K562 (cell line): ENCODE results near the gene TRNP1. TPM values are rescaled to one million over a fixed set of nuclear protein-coding genes. Genes with fewer than 3 reads are reported as not detected.
A peak's percentile ranks its signal among the peaks of the same experiment; 100 is the strongest.

Experiments
- ARHGAP35 ChIP-seq: fragments of 450-650 bp; IDR thresholded peaks from 2 replicates; pipeline ENCODE4 v1.6.1; 2018; ENCODE audit not compliant: partially characterized antibody
- ERF ChIP-seq: fragments of 450-650 bp; formaldehyde crosslinking; IDR thresholded peaks from 2 replicates; pipeline ENCODE4 v1.4.0; 2020; ENCODE audit warnings: mild to moderate bottlenecking, mixed read lengths
- GTF2E2 ChIP-seq: fragments of 200-800 bp; sonication (Bioruptor generic); IDR thresholded peaks from 2 replicates; pipeline ENCODE4 v1.6.1; 2016; ENCODE audit warnings: missing genetic modification characterization, missing compliant biosample characterization
- MAFF ChIP-seq: IDR thresholded peaks from 2 replicates; pipeline ENCODE4 v1.6.1; 2012; ENCODE audit warnings: low read length, improper control_type of control experiment
- MNT ChIP-seq, 2 experiments: fragments of 450-650 bp; conservative IDR thresholded peaks; 2 replicates each; pipeline ENCODE4 v1.6.1; 2017; ENCODE audit warnings: mild to moderate bottlenecking in 2 of 2, moderate library complexity in 2 of 2
- NR4A1 ChIP-seq, 2 experiments: fragments of 250-450 bp in 1 of 2; fragments of 450-650 bp in 1 of 2; sonication (Bioruptor Pico) in 1 of 2; IDR thresholded peaks; 2 replicates each; pipeline versions ENCODE4 v1.4.0 to v1.6.1; 2016 to 2020; ENCODE audit warnings: mild to moderate bottlenecking in 2 of 2, missing compliant biosample characterization in 1 of 2, missing genetic modification characterization in 1 of 2, moderate library complexity in 1 of 2
- SIN3B ChIP-seq: fragments of 450-650 bp; IDR thresholded peaks from 2 replicates; pipeline ENCODE4 v1.6.1; 2017; ENCODE audit warnings: low read depth, mild to moderate bottlenecking, moderate library complexity
- SMARCC2 ChIP-seq: fragments of 450-650 bp; IDR thresholded peaks from 2 replicates; pipeline ENCODE4 v1.6.1; 2017; ENCODE audit warnings: antibody characterized with exemption, moderate library complexity, mild to moderate bottlenecking, low read depth
- SP1 ChIP-seq: sonication (generic); formaldehyde crosslinking; IDR thresholded peaks from 2 replicates; pipeline ENCODE4 v1.8.1; 2022; ENCODE audit warnings: mild to moderate bottlenecking, missing genetic modification reagents
- STAT5A ChIP-seq: IDR thresholded peaks from 2 replicates; pipeline ENCODE4 v1.6.1; 2012; ENCODE audit warnings: low read length, inconsistent platforms, borderline replicate concordance
- TEAD2 ChIP-seq: fragments of 450-650 bp; IDR thresholded peaks from 2 replicates; pipeline ENCODE4 v1.6.1; 2016; ENCODE audit warnings: missing genetic modification characterization, control low read depth, missing compliant biosample characterization
- ZBTB11 ChIP-seq, 3 experiments: fragments of 200-800 bp in 1 of 3; fragments of 250-450 bp in 1 of 3; fragments of 450-650 bp in 1 of 3; sonication (Bioruptor Pico) in 1 of 3; sonication (Bioruptor generic) in 1 of 3; formaldehyde crosslinking in 1 of 3; IDR thresholded peaks; 2 replicates each; pipeline versions ENCODE4 v1.6.1 to v1.8.0; 2016 to 2022; ENCODE audit warnings: mild to moderate bottlenecking in 2 of 3, missing genetic modification characterization in 2 of 3, missing compliant biosample characterization in 1 of 3, moderate library complexity in 1 of 3
- ZBTB7A ChIP-seq: IDR thresholded peaks from 2 replicates; pipeline ENCODE4 v1.6.1; 2011; ENCODE audit warnings: low read depth, mild to moderate bottlenecking, low read length, moderate library complexity, borderline replicate concordance; ENCODE audit not compliant: control insufficient read depth
- ZFP36 ChIP-seq: fragments of 150-350 bp; IDR thresholded peaks from 2 replicates; pipeline ENCODE4 v1.6.1; 2018; ENCODE audit warnings: low read length, low read depth; ENCODE audit not compliant: partially characterized antibody
- polyA plus RNA-seq, 8 experiments: library from polyadenylated mRNA; depleted of rRNA in 4 of 8; stranded (reverse) in 5 of 8; unstranded in 3 of 8; fragments of >200 nt; fragmentation: Nextera tagmentation in 2 of 8; fragmentation: Illumina TruSeq in 1 of 8; extraction: Ambion mirVana in 2 of 8; extraction: Trizol in 1 of 8; gene quantifications; 2 replicates each; pipeline versions ENCODE4 v1.2.1 to v1.2.3, GENCODE V29; 2011 to 2014; ENCODE audit warnings: inconsistent platforms in 1 of 8, missing spikeins in 1 of 8
- total RNA-seq, 7 experiments: library from RNA; depleted of rRNA in 6 of 7; stranded (reverse); fragments of >200 nt in 6 of 7; fragmentation: Illumina TruSeq in 2 of 7; extraction: Trizol in 2 of 7; gene quantifications; 2 replicates each; pipeline versions ENCODE4 v1.2.1 to v1.2.3, GENCODE V29; 2011 to 2021; ENCODE audit warnings: low replicate concordance in 1 of 7
- TF ChIP-seq, protein P1 (sequence below), 2 experiments: IDR thresholded peaks; 2 replicates each; pipeline ENCODE4 v1.6.1; 2012; ENCODE audit warnings: improper control_type of control experiment in 2 of 2, low read depth in 2 of 2, low read length in 2 of 2, borderline replicate concordance in 1 of 2

Gene TRNP1
- total and polyA plus RNA-seq, 9 of the 15 experiments (the other 6 are each of a cell fraction or from before 2014, with no cell fraction given) = 0.03 to 1.3 (median 0.95) TPM

DNA sequence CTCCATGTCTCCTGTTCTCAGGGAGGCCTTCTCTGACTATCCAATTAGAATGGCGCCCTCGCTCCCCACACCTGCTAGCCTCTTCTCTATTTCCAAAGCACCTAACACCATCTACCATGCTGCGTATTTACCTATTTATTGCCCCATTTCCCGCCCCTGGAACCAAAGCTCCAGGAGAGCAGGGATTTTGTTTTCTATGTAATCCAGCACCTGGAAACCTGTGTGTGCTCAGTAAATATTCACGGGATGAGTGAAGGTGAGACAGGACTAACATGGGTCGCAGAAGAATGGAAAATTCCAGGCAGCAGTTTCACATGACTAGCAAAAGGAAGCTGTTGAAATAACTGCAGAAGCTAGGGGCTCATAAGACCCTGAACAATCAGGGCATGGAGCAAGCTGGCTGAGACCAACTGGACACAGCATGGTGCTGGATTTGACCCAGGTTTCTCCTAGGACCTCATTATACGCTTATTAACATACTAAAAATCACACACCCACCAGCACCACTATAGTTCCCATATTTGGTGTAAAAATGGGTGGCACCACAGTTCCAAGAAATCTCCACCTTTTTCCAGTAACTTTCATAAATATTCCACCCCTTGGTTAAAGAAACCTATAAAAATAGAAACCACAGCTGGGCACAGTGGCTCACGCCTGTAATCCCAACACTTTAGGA, 34.2 kb downstream of the TRNP1 start (continued):
- TF ChIP-seq ZBTB11 (CRISPR knock-in tag; IDR thresholded peaks at IDR 0.05) (peak in 1 of 3 experiments; percentile 39; a peak in 1 of 6 replicates), ZFP36 (peak; percentile 41), ZBTB7A (peak; percentile 29; the same call in 1 of the 2 replicates), MNT (conservative IDR thresholded peaks at IDR 0.05) (peak in 1 of 2 experiments; percentile 53; a peak in 2 of 4 replicates), ERF (CRISPR knock-in tag) (peak; percentile 32; the same call in 1 of the 2 replicates), GTF2E2 (tag) (0 out of 2 replicates have a peak, but pooled peaks have one; percentile 30), SP1 (CRISPR knock-in tag) (peak; percentile 34), SIN3B (no peak), ARHGAP35 (peak; percentile 14), STAT5A (peak; percentile 92), SMARCC2 (no peak), TEAD2 (tag) (peak; percentile 42; the same call in 1 of the 2 replicates), NR4A1 (CRISPR knock-in tag; IDR thresholded peaks at IDR 0.05) (no peak), NR4A1 (tag; IDR thresholded peaks at IDR 0.05) (0 out of 2 replicates have a peak, but pooled peaks have one; percentile 2), MAFF (no peak)
- TF ChIP-seq, protein P1, sequence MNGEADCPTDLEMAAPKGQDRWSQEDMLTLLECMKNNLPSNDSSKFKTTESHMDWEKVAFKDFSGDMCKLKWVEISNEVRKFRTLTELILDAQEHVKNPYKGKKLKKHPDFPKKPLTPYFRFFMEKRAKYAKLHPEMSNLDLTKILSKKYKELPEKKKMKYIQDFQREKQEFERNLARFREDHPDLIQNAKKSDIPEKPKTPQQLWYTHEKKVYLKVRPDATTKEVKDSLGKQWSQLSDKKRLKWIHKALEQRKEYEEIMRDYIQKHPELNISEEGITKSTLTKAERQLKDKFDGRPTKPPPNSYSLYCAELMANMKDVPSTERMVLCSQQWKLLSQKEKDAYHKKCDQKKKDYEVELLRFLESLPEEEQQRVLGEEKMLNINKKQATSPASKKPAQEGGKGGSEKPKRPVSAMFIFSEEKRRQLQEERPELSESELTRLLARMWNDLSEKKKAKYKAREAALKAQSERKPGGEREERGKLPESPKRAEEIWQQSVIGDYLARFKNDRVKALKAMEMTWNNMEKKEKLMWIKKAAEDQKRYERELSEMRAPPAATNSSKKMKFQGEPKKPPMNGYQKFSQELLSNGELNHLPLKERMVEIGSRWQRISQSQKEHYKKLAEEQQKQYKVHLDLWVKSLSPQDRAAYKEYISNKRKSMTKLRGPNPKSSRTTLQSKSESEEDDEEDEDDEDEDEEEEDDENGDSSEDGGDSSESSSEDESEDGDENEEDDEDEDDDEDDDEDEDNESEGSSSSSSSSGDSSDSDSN (IDR thresholded peaks at IDR 0.05; ENCODE audit: borderline replicate concordance in 1 of 2, low read depth in 2 of 2, low read length in 2 of 2) = peak in 1 of 2 experiments; percentile 63; a peak in 1 of 4 replicates
